ENCODE data around the gene IRX6.

DNA sequence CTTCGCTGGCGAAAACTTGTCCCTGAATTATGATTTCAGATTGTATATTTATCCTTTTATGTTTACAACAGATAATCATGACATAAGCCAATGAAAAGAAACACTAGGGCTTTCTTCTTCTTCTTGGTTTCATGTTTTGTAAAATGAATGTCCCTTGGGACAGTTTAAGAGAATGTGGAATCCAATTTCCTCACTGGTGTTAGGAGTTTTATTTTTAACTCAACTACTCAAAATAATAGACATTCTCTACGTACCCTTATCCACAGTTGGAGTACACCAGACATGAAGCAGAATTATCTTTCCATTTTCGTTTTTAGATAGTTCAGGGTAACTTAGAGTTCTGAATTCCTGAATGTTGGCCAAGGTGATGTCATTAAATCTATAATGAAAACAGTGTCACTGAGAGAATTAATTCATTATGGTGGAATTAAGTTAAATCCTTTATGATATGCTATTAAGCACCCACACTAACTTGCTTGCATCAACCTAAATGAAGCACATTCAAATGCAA is 43.4 kb downstream of the IRX6 start:
- TF ChIP-seq, protein P1, sequence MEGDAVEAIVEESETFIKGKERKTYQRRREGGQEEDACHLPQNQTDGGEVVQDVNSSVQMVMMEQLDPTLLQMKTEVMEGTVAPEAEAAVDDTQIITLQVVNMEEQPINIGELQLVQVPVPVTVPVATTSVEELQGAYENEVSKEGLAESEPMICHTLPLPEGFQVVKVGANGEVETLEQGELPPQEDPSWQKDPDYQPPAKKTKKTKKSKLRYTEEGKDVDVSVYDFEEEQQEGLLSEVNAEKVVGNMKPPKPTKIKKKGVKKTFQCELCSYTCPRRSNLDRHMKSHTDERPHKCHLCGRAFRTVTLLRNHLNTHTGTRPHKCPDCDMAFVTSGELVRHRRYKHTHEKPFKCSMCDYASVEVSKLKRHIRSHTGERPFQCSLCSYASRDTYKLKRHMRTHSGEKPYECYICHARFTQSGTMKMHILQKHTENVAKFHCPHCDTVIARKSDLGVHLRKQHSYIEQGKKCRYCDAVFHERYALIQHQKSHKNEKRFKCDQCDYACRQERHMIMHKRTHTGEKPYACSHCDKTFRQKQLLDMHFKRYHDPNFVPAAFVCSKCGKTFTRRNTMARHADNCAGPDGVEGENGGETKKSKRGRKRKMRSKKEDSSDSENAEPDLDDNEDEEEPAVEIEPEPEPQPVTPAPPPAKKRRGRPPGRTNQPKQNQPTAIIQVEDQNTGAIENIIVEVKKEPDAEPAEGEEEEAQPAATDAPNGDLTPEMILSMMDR (conservative IDR thresholded peaks at IDR 0.05; ENCODE audit: low read length): no peak
- TF ChIP-seq EZH2phosphoT487 (IDR thresholded peaks at IDR 0.05; ENCODE audit: borderline replicate concordance): no peak
